CD4-positive, alpha-beta T cell (primary cell): ENCODE data around the gene CES5A. TPM values are rescaled to one million over a fixed set of nuclear protein-coding genes. Genes with fewer than 3 reads are reported as not detected.

ENCODE experiments used
- ATAC-seq: fragments of 200-7000 bp; cut with Tn5 transposase; one replicate; pipeline ENCODE4 v1.10.0; 2022; ENCODE audit warnings: mild to moderate bottlenecking; ENCODE audit not compliant: poor library complexity
- CTCF ChIA-PET: fragments of 350-600 bp; sonication (Branson Sonifier 250); formaldehyde crosslinking; loops from one replicate; lab custom pipeline; 2021; ENCODE audit warnings: antibody characterized with exemption, inconsistent platforms; lab: Charles Lee
- POLR2A ChIA-PET: fragments of 350-600 bp; sonication (Branson Sonifier 250); formaldehyde crosslinking; loops from one replicate; lab custom pipeline; 2021; ENCODE audit warnings: antibody characterized with exemption, inconsistent platforms; lab: Charles Lee
- DNase-seq, 14 experiments: peaks; one replicate each; pipeline ENCODE4 v3.0.0-alpha.2; 2013 to 2020; ENCODE audit warnings: mixed read lengths in 2 of 14
- H3K27ac ChIP-seq, 2 donors: one replicate each; pipeline versions ENCODE4 v1.5.1 to v1.7.0; 2013; ENCODE audit warnings: low read length in 2 of 2, low read depth in 1 of 2, mild to moderate bottlenecking in 1 of 2
- H3K27me3 ChIP-seq, 2 experiments: 1 replicate in 1 of 2; 2 replicates in 1 of 2; pipeline versions ENCODE4 v1.6.1 to v1.7.0; 2013; ENCODE audit warnings: low read length in 2 of 2, control low read depth in 1 of 2, mild to moderate bottlenecking in 1 of 2, moderate library complexity in 1 of 2; ENCODE audit not compliant: insufficient read depth in 2 of 2, control insufficient read depth in 1 of 2
- H3K36me3 ChIP-seq: one replicate; pipeline ENCODE4 v1.6.1; 2013; ENCODE audit warnings: low read length, control low read depth; ENCODE audit not compliant: insufficient read depth
- H3K4me1 ChIP-seq: one replicate; pipeline ENCODE4 v1.6.1; 2013; ENCODE audit warnings: low read length, control low read depth; ENCODE audit not compliant: insufficient read depth
- H3K4me3 ChIP-seq: one replicate; pipeline ENCODE4 v1.5.1; 2013; ENCODE audit warnings: mild to moderate bottlenecking, low read length, moderate library complexity
- H3K9me3 ChIP-seq, 2 experiments: 1 replicate in 1 of 2; 2 replicates in 1 of 2; pipeline versions ENCODE4 v1.6.1 to v1.7.0; 2013; ENCODE audit warnings: low read length in 2 of 2, mild to moderate bottlenecking in 2 of 2, control low read depth in 1 of 2, moderate library complexity in 1 of 2; ENCODE audit not compliant: control insufficient read depth in 1 of 2, insufficient read depth in 1 of 2
- H3K27ac Mint-ChIP-seq: one replicate; pipeline ENCODE4 v1.8.0; 2020; ENCODE audit warnings: mixed read lengths
- H3K27me3 Mint-ChIP-seq: one replicate; pipeline ENCODE4 v1.8.0; 2021; ENCODE audit warnings: mixed read lengths
- H3K36me3 Mint-ChIP-seq: one replicate; pipeline ENCODE4 v1.8.0; 2021; ENCODE audit warnings: low read depth, mixed read lengths
- H3K4me1 Mint-ChIP-seq: one replicate; pipeline ENCODE4 v1.8.0; 2021; ENCODE audit warnings: low read depth, mixed read lengths
- H3K4me3 Mint-ChIP-seq: one replicate; pipeline ENCODE4 v1.8.0; 2020; ENCODE audit warnings: mild to moderate bottlenecking, mixed read lengths
- H3K9me3 Mint-ChIP-seq: one replicate; pipeline ENCODE4 v1.8.0; 2020; ENCODE audit warnings: mixed read lengths
- intact Hi-C, 2 experiments: fragments of 100-400 bp; cut with DNase I in 1 of 2; cut with micrococcal nuclease in 1 of 2; formaldehyde crosslinking; loops; one replicate each; pipeline versions ENCODE4 v1.15.1 to v1.9.0; 2023 to 2025; cut with DNase I, micrococcal nuclease
- total RNA-seq, 174 experiments: library from RNA in 2 of 174; stranded (reverse) in 2 of 174; gene quantifications; one replicate each; pipeline ENCODE4 v1.2.3 and lab custom pipeline; 2021 to 2026
- TF ChIP-seq, protein P1 (sequence below): fragments of 200-600 bp; IDR thresholded peaks from one replicate; pipeline ENCODE4 v1.8.0; 2022; ENCODE audit warnings: antibody characterized with exemption, mild to moderate bottlenecking

Gene CES5A
- total RNA-seq, 2 experiments from 2014 or later = not detected

DNA sequence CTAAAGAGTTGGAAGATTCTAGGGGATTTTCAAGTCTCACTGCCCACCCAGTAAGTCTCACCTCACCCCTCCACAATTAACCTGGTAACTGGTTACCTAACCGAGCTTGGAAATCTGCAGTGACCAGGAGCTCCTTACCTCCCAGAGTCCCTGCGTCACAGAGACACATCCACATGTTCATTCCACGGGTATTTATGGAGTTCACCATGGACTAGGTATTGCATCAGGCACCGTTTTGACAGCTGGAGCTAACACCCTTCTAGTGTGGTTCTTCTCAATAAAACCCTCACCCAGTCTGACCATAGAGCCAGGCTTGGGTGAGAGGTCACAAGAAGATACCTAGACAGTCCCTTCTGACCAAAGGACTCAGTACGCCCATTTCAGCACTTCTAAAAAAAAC, 2.1 kb downstream of the CES5A start:
- POLR2A ChIA-PET = no interaction called here
- intact Hi-C loops = no loop called here

GRCh38 chr16:55872130-55872529, 3.0 kb downstream of the CES5A start:
- DNase-seq = no peak
- Mint-ChIP-seq H3K27ac (no peak overlapping the region), H3K9me3 (no peaks in the 10 kb centered on the region), H3K36me3 (no peaks in the 10 kb centered on the region), H3K27me3 (peaks cover 9% of the 10 kb centered on the region), H3K4me3 (no peak overlapping the region), H3K4me1 (no peaks in the 10 kb centered on the region)
- ChIA-PET POLR2A (no interaction called here), CTCF (no interaction called here)
- H3K4me3 ChIP-seq = no peak overlapping the region
- no peak overlapping the region for H3K27ac ChIP-seq
- TF ChIP-seq, protein P1, sequence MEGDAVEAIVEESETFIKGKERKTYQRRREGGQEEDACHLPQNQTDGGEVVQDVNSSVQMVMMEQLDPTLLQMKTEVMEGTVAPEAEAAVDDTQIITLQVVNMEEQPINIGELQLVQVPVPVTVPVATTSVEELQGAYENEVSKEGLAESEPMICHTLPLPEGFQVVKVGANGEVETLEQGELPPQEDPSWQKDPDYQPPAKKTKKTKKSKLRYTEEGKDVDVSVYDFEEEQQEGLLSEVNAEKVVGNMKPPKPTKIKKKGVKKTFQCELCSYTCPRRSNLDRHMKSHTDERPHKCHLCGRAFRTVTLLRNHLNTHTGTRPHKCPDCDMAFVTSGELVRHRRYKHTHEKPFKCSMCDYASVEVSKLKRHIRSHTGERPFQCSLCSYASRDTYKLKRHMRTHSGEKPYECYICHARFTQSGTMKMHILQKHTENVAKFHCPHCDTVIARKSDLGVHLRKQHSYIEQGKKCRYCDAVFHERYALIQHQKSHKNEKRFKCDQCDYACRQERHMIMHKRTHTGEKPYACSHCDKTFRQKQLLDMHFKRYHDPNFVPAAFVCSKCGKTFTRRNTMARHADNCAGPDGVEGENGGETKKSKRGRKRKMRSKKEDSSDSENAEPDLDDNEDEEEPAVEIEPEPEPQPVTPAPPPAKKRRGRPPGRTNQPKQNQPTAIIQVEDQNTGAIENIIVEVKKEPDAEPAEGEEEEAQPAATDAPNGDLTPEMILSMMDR = no peak
- no peaks in the 10 kb centered on the region for H3K4me1 ChIP-seq
- ATAC-seq = no peak
- no peaks in the 10 kb centered on the region for H3K36me3 ChIP-seq
- intact Hi-C loops = no loop called here
- no peaks in the 10 kb centered on the region for H3K9me3 ChIP-seq
- no peaks in the 10 kb centered on the region for H3K27me3 ChIP-seq

More for the DNA sequence above, 2.1 kb downstream of the CES5A start:
- no peaks in the 10 kb centered on the region for H3K9me3 Mint-ChIP-seq
- H3K36me3 Mint-ChIP-seq = no peaks in the 10 kb centered on the region
- ATAC-seq (no peak), DNase-seq (no peak)
- Histone ChIP-seq H3K4me3 (no peak overlapping the region), H3K9me3 (no peaks in the 10 kb centered on the region), H3K36me3 (no peaks in the 10 kb centered on the region), H3K27me3 (no peaks in the 10 kb centered on the region), H3K27ac (no peak overlapping the region), H3K4me1 (no peaks in the 10 kb centered on the region)
- H3K27ac Mint-ChIP-seq = no peak overlapping the region
- TF ChIP-seq, protein P1 = no peak
- peaks cover 9% of the 10 kb centered on the region for H3K27me3 Mint-ChIP-seq
- CTCF ChIA-PET = no interaction called here
- no peaks in the 10 kb centered on the region for H3K4me1 Mint-ChIP-seq
- H3K4me3 Mint-ChIP-seq = no peak overlapping the region

- DNase-seq (no peak), ATAC-seq (no peak)
- Mint-ChIP-seq H3K27ac (no peak overlapping the region), H3K36me3 (no peaks in the 10 kb centered on the region), H3K27me3 (peaks cover 9% of the 10 kb centered on the region), H3K4me3 (no peak overlapping the region), H3K4me1 (no peaks in the 10 kb centered on the region), H3K9me3 (no peaks in the 10 kb centered on the region)
- no peaks in the 10 kb centered on the region for H3K27me3 ChIP-seq
- no peaks in the 10 kb centered on the region for H3K4me1 ChIP-seq
- ChIA-PET POLR2A (no interaction called here), CTCF (no interaction called here)
- intact Hi-C loops = no loop called here
- H3K27ac ChIP-seq = no peak overlapping the region
- TF ChIP-seq, protein P1 = no peak
- no peaks in the 10 kb centered on the region for H3K36me3 ChIP-seq
- H3K4me3 ChIP-seq = no peak overlapping the region
- no peaks in the 10 kb centered on the region for H3K9me3 ChIP-seq
Observed at GRCh38 chr16:55871411-55872038, 3.6 kb downstream of the CES5A start.
